GM21360 (cell line): Measurements from ENCODE around the gene TMEM200B.
"Not testable (repeated sequence)": the region's sequence is repeated elsewhere in the genome, so short reads cannot be mapped to it uniquely, and the experiment has no call there.

Source experiments
- ATAC-seq: cut with Tn5 transposase; IDR thresholded peaks from one replicate; pipeline ENCODE4 v1.9.1; 2021; ENCODE audit warnings: mild to moderate bottlenecking, moderate library complexity; ENCODE audit not compliant: unreplicated experiment

TMEM200B gene

GRCh38 chr1:29136391-29136915 is 12.8 kb upstream of the TMEM200B start:
- no peak for ATAC-seq

GRCh38 chr1:29134695-29135028 is 11.0 kb upstream of the TMEM200B start:
- ATAC-seq, result no peak

GRCh38 chr1:29133861-29134694 is 10.4 kb upstream of the TMEM200B start:
- ATAC-seq, result no peak

GRCh38 chr1:29131056-29131455 is 7.4 kb upstream of the TMEM200B start:
- not testable (repeated sequence) for ATAC-seq

- ATAC-seq, result no peak
These were observed 6.2 kb upstream of the TMEM200B start for GRCh38 chr1:29129916-29130315.

- ATAC-seq, result no peak
These were observed 5.0 kb upstream of the TMEM200B start for GRCh38 chr1:29128739-29129138.

- no peak for ATAC-seq
These were observed 2.5 kb upstream of the TMEM200B start for GRCh38 chr1:29126198-29126597.

- no peak for ATAC-seq
These were observed 2.1 kb upstream of the TMEM200B start for GRCh38 chr1:29125788-29126187.

GRCh38 chr1:29125237-29125641 is 1.5 kb upstream of the TMEM200B start:
- no peak for ATAC-seq

- ATAC-seq, result no peak
These were observed 898 bp upstream of the TMEM200B start for GRCh38 chr1:29124366-29125236.

GRCh38 chr1:29123053-29123886 is 433 bp downstream of the TMEM200B start:
- ATAC-seq, result no peak

GRCh38 chr1:29122682-29123052 is 1.0 kb downstream of the TMEM200B start:
- ATAC-seq, result no peak

- ATAC-seq, result no peak
These were observed 1.6 kb downstream of the TMEM200B start for GRCh38 chr1:29121936-29122681.

- ATAC-seq, result no peak
These were observed 2.2 kb downstream of the TMEM200B start for GRCh38 chr1:29121516-29121935.

- no peak for ATAC-seq
These were observed 2.7 kb downstream of the TMEM200B start for GRCh38 chr1:29120947-29121485.

GRCh38 chr1:29120367-29120766 is 3.3 kb downstream of the TMEM200B start:
- no peak for ATAC-seq

- ATAC-seq, result no peak
These were observed 4.4 kb downstream of the TMEM200B start for GRCh38 chr1:29119121-29119929.

- ATAC-seq, result no peak
These were observed 6.3 kb downstream of the TMEM200B start for GRCh38 chr1:29117381-29117780.

- ATAC-seq, result no peak
These were observed 9.0 kb downstream of the TMEM200B start for GRCh38 chr1:29114654-29115053.
